Lower lobe of right lung (tissue), 2 donors: Measurements from ENCODE around the gene RASAL2. TPM values are rescaled to one million over a fixed set of nuclear protein-coding genes. Genes with fewer than 3 reads are reported as not detected.

ENCODE experiments used
- ATAC-seq, 2 donors: fragments of 200-7000 bp; cut with Tn5 transposase; one replicate each; pipeline ENCODE4 v1.9.1; 2020 to 2022; ENCODE audit warnings: mild to moderate bottlenecking in 2 of 2, moderate library complexity in 2 of 2
- DNase-seq: peaks from one replicate; pipeline ENCODE4 v3.0.0-alpha.2; 2020
- H3K27ac ChIP-seq: fragments of 200-600 bp; one replicate; pipeline ENCODE4 v1.8.0; 2022
- H3K27me3 ChIP-seq: fragments of 200-600 bp; one replicate; pipeline ENCODE4 v1.8.0; 2022; ENCODE audit warnings: low read depth
- H3K36me3 ChIP-seq: fragments of 200-600 bp; one replicate; pipeline ENCODE4 v1.8.0; 2022; ENCODE audit warnings: mild to moderate bottlenecking
- H3K4me1 ChIP-seq: fragments of 200-600 bp; one replicate; pipeline ENCODE4 v1.8.0; 2022
- H3K4me3 ChIP-seq: fragments of 200-600 bp; one replicate; pipeline ENCODE4 v1.8.0; 2022; ENCODE audit warnings: mild to moderate bottlenecking
- H3K9me3 ChIP-seq: fragments of 200-600 bp; one replicate; pipeline ENCODE4 v1.8.0; 2022
- intact Hi-C: fragments of 100-400 bp; cut with DNase I; formaldehyde crosslinking; loops from one replicate; pipeline ENCODE4 v1.11.0; 2022
- total RNA-seq: library from RNA; stranded (reverse); fragmentation: NEBNext Ultra II Directional; extraction: Animal tissue kit (Norgen Biotek cat#: 25700); gene quantifications from one replicate; pipeline ENCODE4 v1.2.1, GENCODE V29; 2021
- TF ChIP-seq, protein P1 (sequence below): fragments of 200-600 bp; IDR thresholded peaks from one replicate; pipeline ENCODE4 v1.8.0; 2022; ENCODE audit warnings: antibody characterized with exemption, mild to moderate bottlenecking
- donor health status: DM: no; HTN: yes; CAD: no; lungs with severe emphysema.

Gene RASAL2
- total RNA-seq, 1 donor from 2014 or later = 48.3 TPM

DNA sequence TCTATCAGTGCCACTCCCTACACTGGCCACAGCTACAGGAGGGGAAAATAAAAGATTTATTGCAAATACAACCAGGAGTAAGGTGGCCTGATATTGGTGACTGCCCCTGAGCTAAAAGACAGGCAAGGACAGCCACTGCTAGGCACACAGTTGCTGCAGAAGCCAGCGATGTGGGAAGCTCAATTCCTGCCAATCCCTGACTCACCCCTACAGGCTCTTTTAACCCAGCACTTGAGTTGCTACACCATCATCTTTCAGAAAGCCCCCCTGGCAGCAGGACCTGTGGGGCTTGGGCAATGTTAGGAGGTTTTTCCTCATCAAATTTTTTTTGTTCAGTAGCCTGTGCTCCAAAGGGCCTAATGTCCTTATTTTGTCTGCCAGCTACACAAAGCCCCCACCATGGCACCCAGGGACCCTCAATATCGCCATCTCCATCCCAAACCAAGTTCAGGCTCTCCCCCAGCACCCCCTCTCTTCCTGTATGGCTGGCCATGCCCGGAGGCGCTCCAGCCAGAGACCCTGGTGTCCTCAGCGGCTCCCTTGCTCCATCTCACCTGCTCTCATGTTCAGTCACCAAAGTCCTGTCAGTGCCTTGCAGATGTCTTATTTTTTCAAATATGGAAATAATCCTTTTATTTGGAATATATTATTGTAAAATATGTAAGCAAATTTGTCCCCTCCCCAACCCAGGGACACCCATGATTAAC, 389.5 kb downstream of the RASAL2 start:
- ATAC-seq = no peak
- Histone ChIP-seq H3K4me3 (no peak overlapping the region), H3K36me3 (peaks cover 6% of the 10 kb centered on the region), H3K27me3 (peaks cover 4% of the 10 kb centered on the region), H3K27ac (no peak overlapping the region), H3K4me1 (peaks cover 15% of the 10 kb centered on the region), H3K9me3 (no peaks in the 10 kb centered on the region)
- TF ChIP-seq, protein P1, sequence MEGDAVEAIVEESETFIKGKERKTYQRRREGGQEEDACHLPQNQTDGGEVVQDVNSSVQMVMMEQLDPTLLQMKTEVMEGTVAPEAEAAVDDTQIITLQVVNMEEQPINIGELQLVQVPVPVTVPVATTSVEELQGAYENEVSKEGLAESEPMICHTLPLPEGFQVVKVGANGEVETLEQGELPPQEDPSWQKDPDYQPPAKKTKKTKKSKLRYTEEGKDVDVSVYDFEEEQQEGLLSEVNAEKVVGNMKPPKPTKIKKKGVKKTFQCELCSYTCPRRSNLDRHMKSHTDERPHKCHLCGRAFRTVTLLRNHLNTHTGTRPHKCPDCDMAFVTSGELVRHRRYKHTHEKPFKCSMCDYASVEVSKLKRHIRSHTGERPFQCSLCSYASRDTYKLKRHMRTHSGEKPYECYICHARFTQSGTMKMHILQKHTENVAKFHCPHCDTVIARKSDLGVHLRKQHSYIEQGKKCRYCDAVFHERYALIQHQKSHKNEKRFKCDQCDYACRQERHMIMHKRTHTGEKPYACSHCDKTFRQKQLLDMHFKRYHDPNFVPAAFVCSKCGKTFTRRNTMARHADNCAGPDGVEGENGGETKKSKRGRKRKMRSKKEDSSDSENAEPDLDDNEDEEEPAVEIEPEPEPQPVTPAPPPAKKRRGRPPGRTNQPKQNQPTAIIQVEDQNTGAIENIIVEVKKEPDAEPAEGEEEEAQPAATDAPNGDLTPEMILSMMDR = no peak
- DNase-seq = no peak
- intact Hi-C loops = no loop called here

DNA sequence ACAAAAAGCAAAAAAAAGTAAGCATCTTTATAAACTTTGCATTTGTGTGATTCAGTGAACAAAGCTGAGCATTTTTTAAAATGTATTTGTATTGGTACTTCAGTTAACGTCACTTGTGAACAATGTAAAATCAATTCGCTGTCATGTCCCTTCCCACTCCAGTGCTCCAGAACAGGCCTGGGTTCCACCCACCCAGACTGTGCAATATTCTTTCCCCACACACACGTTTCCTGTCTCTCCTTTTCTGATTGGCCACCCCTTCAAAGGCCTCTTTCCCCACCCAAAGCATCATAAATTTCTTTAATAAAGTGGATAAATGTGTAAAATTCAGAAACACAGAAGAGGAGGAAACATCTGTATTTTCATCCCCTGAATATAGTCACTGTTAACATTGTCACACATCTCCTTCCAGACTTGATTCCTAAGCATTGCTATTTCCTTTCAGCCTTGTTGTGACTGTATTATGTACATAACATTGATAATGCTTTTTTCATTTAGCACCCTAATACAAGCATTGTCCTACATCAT, 390.9 kb downstream of the RASAL2 start:
- H3K4me3 ChIP-seq = no peak overlapping the region
- DNase-seq = no peak
- no peaks in the 10 kb centered on the region for H3K9me3 ChIP-seq
- H3K36me3 ChIP-seq = peaks cover 6% of the 10 kb centered on the region
- no peak for ATAC-seq
- H3K27me3 ChIP-seq = peaks cover 4% of the 10 kb centered on the region
- H3K27ac ChIP-seq = no peak overlapping the region
- TF ChIP-seq, protein P1 = no peak
- peaks cover 15% of the 10 kb centered on the region for H3K4me1 ChIP-seq
- intact Hi-C loops = no loop called here

DNA sequence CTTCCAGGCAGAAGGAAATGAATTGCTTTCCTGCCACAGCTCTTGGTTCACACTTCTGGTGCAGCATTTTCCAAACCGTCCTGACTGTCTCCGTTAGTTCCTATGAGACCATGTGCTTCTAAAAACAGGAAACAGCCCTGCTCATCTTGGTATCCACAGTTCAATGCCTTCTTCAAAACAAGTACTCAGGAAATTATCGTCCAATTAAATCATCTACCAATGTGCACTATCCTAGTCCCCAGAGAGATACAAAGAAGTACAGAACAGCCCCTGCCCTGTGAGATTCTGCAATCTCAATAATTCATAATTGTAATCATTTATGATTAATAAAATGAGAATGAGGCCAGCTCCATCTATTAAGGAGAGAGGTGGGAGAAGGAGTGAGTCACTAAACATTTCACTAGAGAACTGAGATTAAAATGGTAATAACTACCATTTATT, 391.7 kb downstream of the RASAL2 start:
- ATAC-seq (no peak), DNase-seq (no peak)
- H3K36me3 ChIP-seq = no peaks in the 10 kb centered on the region
- peaks cover 15% of the 10 kb centered on the region for H3K4me1 ChIP-seq
- H3K9me3 ChIP-seq = no peaks in the 10 kb centered on the region
- H3K27ac ChIP-seq = no peak overlapping the region
- H3K4me3 ChIP-seq = no peak overlapping the region
- TF ChIP-seq, protein P1 = no peak
- peaks cover 4% of the 10 kb centered on the region for H3K27me3 ChIP-seq
- intact Hi-C loops = no loop called here

DNA sequence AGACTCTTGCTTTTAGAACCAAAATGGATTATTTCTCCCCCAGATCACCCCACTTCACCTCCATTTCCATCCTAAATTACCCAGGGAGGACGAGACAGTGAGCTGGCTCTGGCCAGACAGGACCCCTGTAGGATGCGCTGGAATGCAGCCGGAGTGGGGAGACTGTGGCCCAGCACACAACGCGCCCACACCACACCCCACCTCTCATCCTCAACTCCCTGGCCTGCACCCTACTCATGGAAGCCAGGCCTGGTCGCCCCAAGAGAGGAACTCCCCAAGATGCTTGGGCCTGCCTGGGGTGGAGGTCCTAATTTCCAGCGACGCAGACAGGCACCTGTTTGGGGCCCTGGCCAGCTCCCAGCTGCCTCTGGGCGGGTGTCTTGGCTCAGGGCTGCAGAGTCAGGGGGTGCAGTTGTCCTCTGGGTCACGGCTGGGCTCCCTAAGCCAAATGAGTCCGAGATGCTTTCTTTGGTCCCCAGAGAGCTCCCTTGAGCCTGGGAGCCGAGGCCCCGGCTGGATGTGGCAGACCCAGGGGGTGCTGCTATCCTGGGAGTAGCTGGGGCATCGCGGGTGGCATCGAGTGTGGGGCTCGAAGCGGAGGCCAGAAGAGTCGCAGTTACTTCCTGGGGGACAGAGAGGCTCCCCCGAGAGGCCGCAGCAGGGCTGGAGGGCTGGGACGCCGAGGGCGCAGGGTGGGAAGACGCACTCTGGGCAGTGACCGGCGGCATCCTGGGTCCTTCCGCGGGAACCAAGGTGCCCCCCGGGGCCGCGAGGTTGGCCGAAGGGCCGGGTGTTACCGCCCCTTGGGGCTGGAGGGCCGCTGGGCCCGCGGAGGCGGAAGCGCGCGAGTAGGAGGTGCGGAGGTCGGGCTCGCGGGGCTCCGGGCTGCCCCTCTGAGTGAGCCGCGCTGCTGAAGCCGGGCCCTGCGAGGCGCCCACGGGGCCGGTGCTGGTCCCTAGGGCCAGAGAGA, 392.5 kb downstream of the RASAL2 start:
- Histone ChIP-seq H3K4me1 (peaks cover 15% of the 10 kb centered on the region), H3K36me3 (no peaks in the 10 kb centered on the region), H3K9me3 (no peaks in the 10 kb centered on the region), H3K27me3 (peaks cover 4% of the 10 kb centered on the region), H3K4me3 (peak overlapping the region; percentile 49), H3K27ac (no peak overlapping the region)
- ATAC-seq (peak; percentile 62 to 64), DNase-seq (no peak)
- TF ChIP-seq, protein P1 = no peak
- intact Hi-C loops = no loop called here

DNA sequence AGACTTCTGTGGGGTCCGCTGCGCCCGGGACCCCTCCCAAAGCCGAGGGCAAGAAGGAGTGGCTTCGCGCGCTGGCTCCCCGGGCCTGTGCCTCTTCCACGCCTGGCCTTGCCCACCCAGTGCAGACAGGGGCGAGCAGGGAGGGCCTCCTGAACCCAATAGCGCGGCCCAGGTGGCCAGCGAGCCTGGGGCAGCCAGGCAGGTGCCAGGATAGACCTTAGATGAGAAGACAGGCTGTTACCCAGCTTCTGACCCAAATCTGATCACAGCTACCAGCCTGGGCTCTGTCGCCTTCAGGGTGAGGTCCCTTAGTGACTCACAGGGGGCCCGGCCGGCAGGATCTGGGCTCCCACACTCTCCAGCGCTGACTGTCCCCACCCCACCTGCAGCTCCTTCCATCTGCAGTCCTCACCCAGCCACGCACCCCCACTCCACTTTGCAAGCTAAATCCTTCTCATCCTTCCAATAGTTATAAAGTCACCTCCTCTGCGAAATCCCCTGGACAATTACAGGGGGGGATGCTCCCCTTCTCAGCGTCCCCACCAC, 393.2 kb downstream of the RASAL2 start:
- ATAC-seq = peak; percentile 33 to 42
- intact Hi-C loops = no loop called here
- TF ChIP-seq, protein P1 = no peak
- Histone ChIP-seq H3K27ac (no peak overlapping the region), H3K9me3 (no peaks in the 10 kb centered on the region), H3K4me3 (peak overlapping the region; percentile 49), H3K4me1 (peaks cover 15% of the 10 kb centered on the region), H3K27me3 (peaks cover 4% of the 10 kb centered on the region), H3K36me3 (no peaks in the 10 kb centered on the region)
- DNase-seq = no peak
